ENCODE data around the gene ITGA5. TPM values are rescaled to one million over a fixed set of nuclear protein-coding genes. Genes with fewer than 3 reads are reported as not detected.

The ITGA5 gene
- total RNA-seq, 1 experiment from 2014 or later: 49.7 TPM

- no peak overlapping the region for H3K27ac ChIP-seq (ENCODE audit: low read depth, low read length)
- TF ChIP-seq REST (IDR thresholded peaks at IDR 0.05; ENCODE audit: low read depth) (no peak), SRF (IDR thresholded peaks at IDR 0.05; ENCODE audit: low read depth) (no peak), CTCF (IDR thresholded peaks at IDR 0.05 in 2 of 3, conservative IDR thresholded peaks at IDR 0.05 in 1 of 3; ENCODE audit: borderline replicate concordance in 1 of 3, insufficient read depth in 1 of 3, low read depth in 2 of 3, low read length in 2 of 3) (no peak), RAD21 (IDR thresholded peaks at IDR 0.05; ENCODE audit: low read depth) (no peak), MAX (IDR thresholded peaks at IDR 0.05) (no peak), SP1 (IDR thresholded peaks at IDR 0.05; ENCODE audit: low read depth) (no peak), ELF1 (IDR thresholded peaks at IDR 0.05; ENCODE audit: borderline replicate concordance, low read depth) (no peak), ATF3 (IDR thresholded peaks at IDR 0.05) (no peak), ZBTB33 (IDR thresholded peaks at IDR 0.05; ENCODE audit: extremely low read depth, insufficient replicate concordance, low read length) (no peak), EGR1 (IDR thresholded peaks at IDR 0.05; ENCODE audit: low read depth) (no peak), JUND (IDR thresholded peaks at IDR 0.05) (no peak), TCF7L2 (IDR thresholded peaks at IDR 0.05; ENCODE audit: borderline replicate concordance, extremely low read depth, insufficient read depth, insufficient read length) (no peak), POLR2AphosphoS5 (IDR thresholded peaks at IDR 0.05; ENCODE audit: low read depth, low read length) (no peak), EZH2phosphoT487 (IDR thresholded peaks at IDR 0.05; ENCODE audit: borderline replicate concordance) (no peak), CBX3 (IDR thresholded peaks at IDR 0.05; ENCODE audit: low read depth) (no peak), ZFX (IDR thresholded peaks at IDR 0.05) (no peak)
- no peaks in the 10 kb centered on the region for H3K9me3 ChIP-seq (ENCODE audit: control insufficient read depth in 1 of 2, insufficient read depth in 1 of 2, low read depth in 1 of 2, low read length in 2 of 2)
- no peak for DNase-seq (ENCODE audit: low read depth, low spot score)
- H3K9me2 ChIP-seq (ENCODE audit: insufficient read depth): no peaks in the 10 kb centered on the region
- H4K20me1 ChIP-seq (ENCODE audit: insufficient read depth): no peaks in the 10 kb centered on the region; the same call in 1 of the 2 replicates
- ChIA-PET RAD21 (ENCODE audit: low non-redundant PET in 1 of 2, low total read pairs in 2 of 2, uncharacterized antibody in 2 of 2, unreplicated experiment in 2 of 2) (no interaction called here), CTCF (no interaction called here), POLR2A (no interaction called here)
- H3K27me3 ChIP-seq (ENCODE audit: insufficient read depth, low read length): no peaks in the 10 kb centered on the region
- H3K4me1 ChIP-seq (ENCODE audit: control insufficient read depth in 1 of 2, insufficient read depth in 2 of 2, low read length in 2 of 2): no peaks in the 10 kb centered on the region
- no TSS peak for BruUV-seq (replicated peaks)
- H3K4me2 ChIP-seq (ENCODE audit: low read length): no peak overlapping the region
- H3K4me3 ChIP-seq (replicated peaks in 1 of 2; ENCODE audit: low read depth in 1 of 2, low read length in 2 of 2): no peak overlapping the region
- H3K9ac ChIP-seq (ENCODE audit: low read length): no peak overlapping the region
- ATAC-seq: no peak
- peaks cover 80% of the 10 kb centered on the region for H3K79me2 ChIP-seq (ENCODE audit: insufficient read depth, low read length)
- peaks cover 67 to 75% of the 10 kb centered on the region in 2 experiments for H3K36me3 ChIP-seq (ENCODE audit: control insufficient read depth in 1 of 2, insufficient read depth in 2 of 2, low read length in 2 of 2)
- intact Hi-C loops (cut with micrococcal nuclease): no loop called here
- no peak overlapping the region for H2AFZ ChIP-seq (ENCODE audit: low read depth, low read length, poor library complexity, severe bottlenecking)
Measured at GRCh38 chr12:54465857-54466523, 46.9 kb upstream of the ITGA5 start.
